Thymus (tissue), 11 donors: ENCODE results near the gene KDM4B. TPM values are rescaled to one million over a fixed set of nuclear protein-coding genes. Genes with fewer than 3 reads are reported as not detected.
"Not testable (repeated sequence)": the region's sequence is repeated elsewhere in the genome, so short reads cannot be mapped to it uniquely, and the experiment has no call there.

Experiments used
- DNase-seq, 9 donors: peaks; one replicate each; pipeline ENCODE4 v3.0.0-alpha.2; 2013; ENCODE audit warnings: low spot score in 9 of 9, low read depth in 6 of 9, missing footprints in 1 of 9
- H3K27ac ChIP-seq, 2 donors: one replicate each; pipeline ENCODE4 v1.5.1; 2013; ENCODE audit warnings: control low read depth in 1 of 2, low read depth in 1 of 2, low read length in 1 of 2, mild to moderate bottlenecking in 1 of 2, moderate library complexity in 1 of 2
- H3K27me3 ChIP-seq, 2 donors: one replicate each; pipeline ENCODE4 v1.5.1; 2013; ENCODE audit warnings: low read length in 1 of 2; ENCODE audit not compliant: control insufficient read depth in 2 of 2, insufficient read depth in 1 of 2
- H3K36me3 ChIP-seq, 2 donors: one replicate each; pipeline ENCODE4 v1.5.1; 2013; ENCODE audit warnings: low read length in 1 of 2, mild to moderate bottlenecking in 1 of 2, moderate library complexity in 1 of 2; ENCODE audit not compliant: control insufficient read depth in 2 of 2, insufficient read depth in 2 of 2
- H3K4me1 ChIP-seq, 2 donors: one replicate each; pipeline ENCODE4 v1.5.1; 2013; ENCODE audit warnings: low read length in 2 of 2; ENCODE audit not compliant: control insufficient read depth in 2 of 2, insufficient read depth in 2 of 2
- H3K4me3 ChIP-seq, 2 donors: one replicate each; pipeline ENCODE4 v1.5.1; 2013; ENCODE audit warnings: low read length in 2 of 2, control low read depth in 1 of 2, mild to moderate bottlenecking in 1 of 2
- H3K9me3 ChIP-seq, 2 donors: one replicate each; pipeline ENCODE4 v1.5.1; 2013; ENCODE audit warnings: low read length in 1 of 2, mild to moderate bottlenecking in 1 of 2; ENCODE audit not compliant: control insufficient read depth in 2 of 2, insufficient read depth in 1 of 2
- WGBS: extraction: QIAGEN DNeasy Blood & Tissue Kit; methylation state at CpG from one replicate; pipeline ENCODE4 v1.1.7; 2013; 5-methylcytosine and 5-hydroxymethylcytosine counted together
- polyA plus RNA-seq: library from polyadenylated mRNA; stranded (reverse); fragments of 200-250 nt; gene quantifications from one replicate; pipeline ENCODE4 v1.2.3, GENCODE V29; 2013
- total RNA-seq: library from RNA; stranded (reverse); fragments of 120-200 nt; gene quantifications from one replicate; pipeline ENCODE4 v1.2.4, GENCODE V29; 2013
- donor health status: healthy.

The KDM4B gene
- total and polyA plus RNA-seq, 2 donors: 8.6 to 24.6 TPM

DNA sequence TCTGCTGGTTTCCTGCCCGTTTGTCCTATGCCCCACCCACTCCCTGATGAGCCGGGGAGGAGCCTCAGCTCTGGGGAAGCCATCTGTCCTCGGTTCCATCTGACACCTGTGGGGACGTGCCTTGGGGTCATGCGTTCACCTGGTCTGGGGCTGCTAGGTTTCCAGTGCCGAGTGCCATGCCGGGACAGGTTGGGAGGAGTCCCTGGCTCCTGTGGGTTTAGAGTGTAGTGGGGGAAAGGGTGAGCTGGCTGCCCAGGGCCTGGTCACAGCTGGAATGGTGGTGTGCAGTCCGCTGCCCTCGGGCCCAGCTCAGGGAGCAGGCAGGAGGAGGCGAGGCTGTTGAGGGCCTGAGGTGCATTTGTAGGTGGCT, 2.5 kb downstream of the KDM4B start:
- Histone ChIP-seq H3K4me3 (peak overlapping the region; percentile 68 to 85), H3K36me3 (peaks cover 1 to 3% of the 10 kb centered on the region in 2 donors), H3K9me3 (peaks cover 0 to 11% of the 10 kb centered on the region in 2 donors), H3K4me1 (peaks cover 16 to 46% of the 10 kb centered on the region in 2 donors), H3K27me3 (peaks cover 0 to 19% of the 10 kb centered on the region in 2 donors), H3K27ac (no peak overlapping the region)
- 48% methylated on average over 10 of the region's 10 CpGs for WGBS
- DNase-seq: peak in 6 of 9 donors; percentile 36 to 75 (median 46)

DNA sequence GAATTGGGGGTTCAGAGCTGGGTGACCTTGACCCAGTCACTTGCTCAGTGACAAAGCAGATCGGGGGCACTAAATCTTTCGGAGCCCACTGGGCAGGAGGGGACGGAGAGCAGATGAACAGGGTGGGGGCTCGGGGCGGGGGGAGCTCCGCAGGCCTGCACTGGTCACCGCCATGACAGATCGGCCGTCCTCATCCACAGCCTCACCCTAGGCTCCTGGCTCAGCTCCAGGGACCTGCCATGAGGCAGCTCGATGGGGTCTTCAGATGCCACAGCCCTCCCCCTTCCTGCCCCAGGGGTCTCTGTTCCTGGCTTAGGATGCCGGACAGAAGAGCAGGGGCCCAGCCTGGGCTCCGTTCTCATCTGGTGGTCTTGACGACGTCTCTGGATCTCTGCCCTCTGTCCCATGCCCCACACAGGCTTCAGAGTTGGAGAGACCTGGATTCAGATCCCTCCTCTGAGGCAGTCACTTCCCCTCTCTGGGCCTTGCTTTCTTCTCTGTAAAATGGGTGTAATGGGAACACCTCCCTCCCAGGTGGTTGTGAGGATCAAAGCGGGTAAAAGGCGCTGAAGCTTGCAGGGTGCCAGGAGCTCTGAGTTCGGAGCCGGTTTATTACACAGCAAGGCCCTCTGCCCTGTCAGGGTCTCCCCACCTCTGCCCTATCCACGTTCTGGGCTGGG, 3.0 kb downstream of the KDM4B start:
- H3K27me3 ChIP-seq: peaks cover 0 to 19% of the 10 kb centered on the region in 2 donors
- no peak overlapping the region for H3K27ac ChIP-seq
- no peak overlapping the region for H3K4me3 ChIP-seq
- 95% methylated on average over 19 of the region's 19 CpGs for WGBS
- peaks cover 3% of the 10 kb centered on the region in 2 donors for H3K36me3 ChIP-seq
- peaks cover 0 to 11% of the 10 kb centered on the region in 2 donors for H3K9me3 ChIP-seq
- DNase-seq: no peak
- peaks cover 16 to 51% of the 10 kb centered on the region in 2 donors for H3K4me1 ChIP-seq

DNA sequence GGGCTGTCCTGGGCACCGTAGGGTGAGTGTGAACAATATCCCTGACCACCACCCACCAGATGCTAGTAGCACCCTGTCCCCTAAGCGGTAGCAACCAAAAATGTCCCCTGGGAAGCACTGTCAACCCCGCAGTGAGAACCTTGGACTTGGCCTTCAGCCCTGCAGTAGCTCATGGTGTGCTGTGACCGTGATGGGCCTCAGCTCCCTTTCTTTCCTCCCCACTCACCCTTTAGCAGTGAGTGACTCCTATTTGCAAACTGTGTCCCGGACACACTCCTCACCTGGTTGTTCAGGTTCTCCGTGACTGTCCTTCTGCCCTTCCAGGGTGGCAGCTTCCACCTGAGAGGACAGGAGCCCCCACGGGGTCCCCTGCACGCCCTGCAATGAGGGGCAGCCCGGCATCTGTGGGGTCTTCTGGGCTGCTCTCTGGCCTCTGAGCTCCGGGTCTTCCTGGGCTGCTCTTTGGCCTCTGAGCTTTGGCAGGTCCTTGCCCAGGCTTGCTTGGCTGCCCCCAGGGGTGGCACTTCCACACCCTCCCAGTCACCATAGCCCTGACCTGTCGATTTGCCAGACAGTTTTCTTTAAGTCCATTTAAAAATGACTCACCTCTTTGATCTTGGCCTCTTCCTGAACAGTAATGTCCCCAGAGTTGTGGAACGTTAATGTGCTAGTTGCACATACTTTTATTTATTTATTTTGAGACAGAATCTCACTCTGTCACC, 3.8 kb downstream of the KDM4B start:
- 95% methylated on average over 12 of the region's 12 CpGs for WGBS
- Histone ChIP-seq H3K27ac (peak overlapping the region in 1 of 2 donors; percentile 31), H3K36me3 (peaks cover 10% of the 10 kb centered on the region in 2 donors), H3K4me3 (no peak overlapping the region), H3K4me1 (peaks cover 16 to 54% of the 10 kb centered on the region in 2 donors), H3K9me3 (peaks cover 0 to 11% of the 10 kb centered on the region in 2 donors), H3K27me3 (peaks cover 0 to 19% of the 10 kb centered on the region in 2 donors)
- DNase-seq: no peak

DNA sequence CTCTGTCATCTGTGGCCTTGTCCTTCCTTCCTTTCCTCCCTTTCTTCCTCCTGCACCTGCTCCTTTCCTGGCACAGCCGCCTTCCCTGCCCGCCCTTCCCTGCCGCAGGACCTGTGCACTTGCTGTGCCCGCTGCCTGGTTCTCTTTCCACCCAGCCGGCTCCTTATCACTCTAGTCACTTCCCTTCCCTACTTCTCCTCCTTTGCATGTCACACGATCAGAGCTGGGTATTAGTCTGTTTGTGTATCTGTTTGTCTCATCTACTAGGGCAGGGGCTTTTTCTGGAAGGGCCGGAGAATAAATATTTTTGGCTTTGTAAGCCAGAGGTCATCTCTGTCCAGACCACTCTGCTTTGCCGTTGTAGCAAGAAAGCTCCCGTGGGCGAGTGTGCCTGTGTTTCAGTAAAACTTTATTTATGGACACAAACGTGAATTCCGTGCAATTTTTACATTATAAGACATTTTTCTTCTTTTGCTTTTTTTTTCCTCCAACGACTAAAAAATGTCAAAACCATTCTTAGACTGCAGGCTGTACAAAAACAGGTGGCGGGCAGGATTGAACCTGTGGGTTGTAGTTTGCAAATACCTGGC, 6.1 kb downstream of the KDM4B start:
- peak overlapping the region in 1 of 2 donors; percentile 31 for H3K27ac ChIP-seq
- peaks cover 15% of the 10 kb centered on the region in 2 donors for H3K36me3 ChIP-seq
- H3K27me3 ChIP-seq: peaks cover 0 to 13% of the 10 kb centered on the region in 2 donors
- peaks cover 0 to 11% of the 10 kb centered on the region in 2 donors for H3K9me3 ChIP-seq
- DNase-seq: no peak
- H3K4me3 ChIP-seq: no peak overlapping the region
- 92% methylated on average over 14 of the region's 14 CpGs for WGBS
- peaks cover 24 to 56% of the 10 kb centered on the region in 2 donors for H3K4me1 ChIP-seq

DNA sequence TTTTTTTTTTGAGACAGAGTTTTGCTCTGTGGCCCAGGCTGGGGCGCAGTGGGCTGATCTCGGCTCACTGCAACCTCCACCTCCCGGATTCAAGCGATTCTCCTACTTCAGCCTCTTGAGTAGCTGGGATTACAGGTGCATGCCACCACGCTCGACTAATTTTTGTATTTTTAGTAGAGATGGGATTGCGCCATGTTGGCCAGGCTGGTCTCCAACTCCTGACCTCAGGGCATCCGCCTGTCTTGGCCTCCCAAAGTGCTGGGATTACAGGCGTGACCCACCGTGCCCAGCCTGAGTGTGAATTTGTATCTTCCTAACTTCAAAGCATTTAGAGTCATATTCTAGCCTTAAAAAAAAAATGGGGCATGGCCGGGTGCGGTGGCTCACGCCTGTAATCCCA, 6.7 kb downstream of the KDM4B start:
- H3K27me3 ChIP-seq, DNase-seq, H3K27ac ChIP-seq, H3K4me3 ChIP-seq: not testable (repeated sequence)
- Histone ChIP-seq H3K9me3 (peaks cover 0 to 11% of the 10 kb centered on the region in 2 donors), H3K4me1 (peaks cover 18 to 50% of the 10 kb centered on the region in 2 donors), H3K36me3 (peaks cover 15% of the 10 kb centered on the region in 2 donors)
- 95% methylated on average over 13 of the region's 13 CpGs for WGBS

DNA sequence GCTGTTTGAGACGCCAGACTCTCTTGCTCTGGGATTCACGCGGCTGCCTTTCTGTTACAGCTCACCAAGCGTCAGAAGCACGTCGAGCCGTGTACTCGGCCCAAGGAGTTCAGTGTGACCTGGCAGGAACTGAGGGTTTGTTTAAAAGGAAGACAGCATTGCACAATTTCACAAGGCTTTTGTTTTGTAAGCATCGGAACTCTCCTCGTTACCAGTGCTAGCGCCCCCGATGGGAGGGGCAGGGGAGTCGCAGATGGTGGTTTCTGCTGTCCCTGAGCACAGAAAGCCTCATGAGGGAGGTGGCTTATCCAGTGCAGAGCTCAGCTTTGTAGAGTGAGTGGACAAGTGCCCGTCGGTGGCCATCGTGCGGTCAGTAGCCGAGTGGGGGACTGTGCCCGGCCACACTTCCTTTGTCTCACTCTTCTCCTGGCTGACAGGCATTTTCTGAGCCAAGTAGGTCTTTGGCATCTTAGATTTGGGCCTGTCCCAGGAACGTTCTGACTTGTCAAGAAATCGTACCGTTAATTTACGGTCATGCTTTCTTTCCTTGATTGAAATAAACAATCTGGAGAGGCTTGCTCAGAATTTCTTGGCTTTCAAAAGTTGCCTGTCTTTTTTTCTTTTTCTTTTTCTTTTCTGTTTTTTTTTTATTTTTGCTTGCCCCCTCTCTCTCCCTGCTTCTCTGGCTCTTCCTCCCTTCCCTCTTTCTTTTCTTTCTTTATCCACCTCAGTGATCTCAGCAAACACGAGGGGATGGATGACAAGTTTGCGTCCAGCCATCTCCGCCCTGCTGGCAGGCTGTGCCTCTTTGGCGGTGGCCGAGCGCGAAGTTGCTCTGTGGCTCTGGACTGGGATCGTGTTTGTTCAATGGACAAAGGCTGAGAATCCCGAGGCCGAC, 7.7 kb downstream of the KDM4B start:
- DNase-seq: peak in 1 of 9 donors; percentile 47
- Histone ChIP-seq H3K4me3 (no peak overlapping the region), H3K36me3 (peaks cover 12 to 15% of the 10 kb centered on the region in 2 donors), H3K27ac (peak overlapping the region in 1 of 2 donors; percentile 87), H3K4me1 (peaks cover 17 to 48% of the 10 kb centered on the region in 2 donors), H3K27me3 (no peaks in the 10 kb centered on the region), H3K9me3 (peaks cover 0 to 4% of the 10 kb centered on the region in 2 donors)
- 83% methylated on average over 33 of the region's 33 CpGs for WGBS

DNA sequence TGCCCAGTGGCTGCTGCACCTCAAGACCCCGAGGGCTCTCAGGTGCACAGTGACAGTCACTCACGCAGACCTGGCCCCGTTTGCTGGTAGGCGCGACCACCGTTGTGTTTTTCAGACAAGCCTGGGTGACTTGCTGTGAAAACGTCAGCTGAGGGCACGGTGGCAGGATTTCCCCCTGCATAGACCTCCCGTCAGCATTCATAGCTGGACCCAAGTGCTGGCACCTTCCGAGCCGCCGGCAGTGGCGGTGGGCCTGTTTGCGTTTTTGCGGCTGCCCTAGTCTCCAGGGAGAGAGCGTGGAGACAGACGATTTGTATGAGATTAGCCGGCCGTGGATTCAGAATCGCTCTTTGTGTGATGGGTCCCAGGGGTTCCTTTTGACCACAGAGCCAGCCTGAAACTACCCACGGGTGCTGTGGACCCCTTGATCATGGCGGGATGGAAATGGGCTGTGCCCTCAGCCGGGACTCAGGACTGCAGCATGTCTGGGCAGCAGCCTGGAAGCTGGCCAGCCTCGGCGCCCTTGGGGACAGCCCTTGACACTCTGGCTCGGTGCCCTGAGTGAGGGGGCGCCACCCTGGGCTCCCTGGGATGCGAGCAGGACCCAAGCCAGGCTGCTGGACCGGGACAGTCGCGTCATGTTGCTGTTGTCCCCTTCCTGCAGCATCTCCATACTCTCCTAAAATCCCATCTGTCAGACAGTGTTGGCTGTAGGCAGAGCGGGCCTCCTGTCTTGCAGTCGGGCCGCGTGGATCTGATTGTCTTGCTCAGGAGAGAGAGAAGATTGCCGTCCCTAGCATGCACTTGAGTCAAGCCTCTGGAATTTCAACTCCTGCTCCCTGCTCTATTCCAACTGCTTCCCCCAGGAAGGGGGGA, 8.6 kb downstream of the KDM4B start:
- H3K9me3 ChIP-seq: peaks cover 0 to 4% of the 10 kb centered on the region in 2 donors
- DNase-seq: no peak
- peaks cover 17 to 45% of the 10 kb centered on the region in 2 donors for H3K4me1 ChIP-seq
- H3K27me3 ChIP-seq: no peaks in the 10 kb centered on the region
- H3K4me3 ChIP-seq: no peak overlapping the region
- peaks cover 12 to 15% of the 10 kb centered on the region in 2 donors for H3K36me3 ChIP-seq
- WGBS: 90% methylated on average over 36 of the region's 36 CpGs
- peak overlapping the region in 1 of 2 donors; percentile 75 for H3K27ac ChIP-seq
